C4-2B (cell line): ENCODE measurements around the gene ZNF837.

Experiments
- H3K27ac ChIP-seq: fragments of 450-650 bp; 2 replicates; pipeline ENCODE4 v1.5.1; 2017
- CTCF ChIP-seq: fragments of 450-650 bp; conservative IDR thresholded peaks from 2 replicates; pipeline ENCODE4 v1.5.1; 2017; ENCODE audit warnings: mild to moderate bottlenecking
- ZFX ChIP-seq: fragments of 450-650 bp; IDR thresholded peaks from 2 replicates; pipeline ENCODE4 v1.6.1; 2017

Gene ZNF837

GRCh38 chr19:58372311-58373133 is 8.3 kb downstream of the ZNF837 start:
- TF ChIP-seq CTCF = no peak; the same call in 1 of the 2 replicates
- H3K27ac ChIP-seq = peak overlapping the region; percentile 6; the same call in 1 of the 2 replicates

DNA sequence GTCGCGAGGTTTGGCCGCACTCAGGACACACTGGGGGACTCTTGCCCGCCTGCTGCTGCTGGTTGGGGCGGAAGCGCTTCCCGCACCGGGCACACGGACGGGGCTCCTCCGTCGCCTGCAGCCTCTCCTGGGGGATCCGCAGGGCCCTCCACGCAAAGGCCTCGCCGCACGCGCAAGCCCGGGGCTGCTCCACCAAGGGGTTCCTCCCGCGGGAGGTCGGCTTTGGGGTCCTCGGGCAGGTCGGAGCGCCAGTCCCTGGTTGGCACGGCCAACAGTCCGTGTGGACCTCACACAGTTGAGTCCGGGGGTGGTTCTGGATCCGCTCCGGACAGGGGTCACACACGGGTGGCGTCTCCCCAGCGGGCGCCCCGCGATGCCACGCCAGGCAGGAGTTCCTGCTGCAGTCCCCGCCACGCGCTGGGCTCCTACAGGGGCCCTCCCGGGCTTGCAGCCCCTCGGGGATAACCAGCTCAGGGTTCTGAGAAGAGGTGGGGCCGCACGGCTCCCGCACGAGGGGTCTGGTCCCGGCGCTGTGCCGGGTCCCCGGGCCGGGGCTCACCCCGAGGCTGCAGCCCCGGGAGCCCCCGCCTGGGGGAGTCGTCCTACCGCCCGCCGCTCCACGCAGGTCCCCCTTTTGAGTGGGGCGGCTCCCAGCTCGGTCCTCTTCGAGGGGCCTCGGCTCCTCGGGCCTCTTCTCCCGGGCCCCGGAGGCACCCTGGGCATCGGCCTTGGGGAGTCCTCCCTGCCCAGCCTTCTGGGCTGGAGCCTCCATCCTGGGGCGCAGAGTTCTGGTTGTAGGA is 12.1 kb downstream of the ZNF837 start:
- TF ChIP-seq ZFX (no peak), CTCF (no peak)

DNA sequence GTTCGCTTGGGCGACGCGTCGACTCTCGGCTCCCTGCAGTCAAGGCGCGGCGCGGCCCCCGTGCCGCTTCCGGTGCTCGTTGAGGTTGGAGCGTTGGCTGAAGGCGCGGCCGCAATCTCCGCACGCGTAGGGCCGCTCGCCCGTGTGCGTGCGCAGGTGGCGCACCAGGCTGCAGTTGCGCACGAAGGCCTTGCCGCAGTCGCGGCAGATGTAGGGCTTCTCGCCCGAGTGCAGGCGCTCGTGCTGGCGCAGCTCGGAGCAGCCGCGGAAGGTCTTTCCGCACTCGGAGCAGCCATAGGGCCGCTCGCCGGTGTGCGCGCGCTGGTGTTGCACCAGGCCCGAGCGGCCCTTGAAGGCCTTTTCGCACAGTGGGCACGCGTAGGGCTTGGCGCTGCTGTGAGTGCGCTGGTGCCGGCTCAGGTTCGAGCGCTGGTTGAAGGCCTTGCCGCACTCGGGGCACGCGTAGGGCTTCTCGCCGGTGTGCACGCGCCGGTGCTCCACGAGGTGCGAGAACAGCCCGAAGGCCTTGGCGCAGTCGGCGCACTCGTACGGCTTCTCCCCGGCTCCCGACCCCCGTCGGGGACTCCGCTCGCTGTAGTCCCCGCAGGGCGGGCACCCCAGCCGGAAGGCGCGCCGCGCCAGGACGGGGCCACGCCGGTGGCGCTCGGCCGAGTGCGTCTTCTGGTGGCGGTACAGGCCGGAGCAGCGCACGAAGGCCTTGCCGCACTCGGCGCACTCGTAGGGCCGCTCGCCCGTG is 13.0 kb downstream of the ZNF837 start:
- TF ChIP-seq CTCF (no peak), ZFX (no peak)
- H3K27ac ChIP-seq = no peak overlapping the region

More for the DNA sequence above, 12.1 kb downstream of the ZNF837 start:
- no peak overlapping the region for H3K27ac ChIP-seq

- no peak overlapping the region for H3K27ac ChIP-seq
- TF ChIP-seq CTCF (no peak), ZFX (no peak)
Measured at GRCh38 chr19:58366585-58367430, 14.0 kb downstream of the ZNF837 start.

GRCh38 chr19:58364146-58364545 is 16.7 kb downstream of the ZNF837 start:
- TF ChIP-seq CTCF (no peak), ZFX (no peak)

GRCh38 chr19:58362272-58362994 is 18.4 kb downstream of the ZNF837 start, which contains the start of gene ZNF497:
Gene ZNF497 (minus strand): TSS chr19:58362751. CDS start chr19:58357635, 5,116 bp downstream.
- TF ChIP-seq ZFX (peak; percentile 93), CTCF (no peak)

More at GRCh38 chr19:58364146-58364545, 16.7 kb downstream of the ZNF837 start:
- H3K27ac ChIP-seq = no peak overlapping the region

More at GRCh38 chr19:58362272-58362994, 18.4 kb downstream of the ZNF837 start, which contains the start of gene ZNF497:
- H3K27ac ChIP-seq = peak within 1 kb of the TSS; percentile 88
